Measurements from ENCODE around the gene PHF24. TPM values are rescaled to one million over a fixed set of nuclear protein-coding genes. Genes with fewer than 3 reads are reported as not detected.

Gene PHF24
- total RNA-seq (2016; rRNA removed; fragmentation: Illumina TruSeq; extraction: Trizol) = not detected in 2 replicates
- not detected in 2 replicates for total RNA-seq (2016; cell fraction: cytosol; rRNA removed; fragmentation: Illumina TruSeq; extraction: Trizol; ENCODE audit: low read depth)
- total RNA-seq (2016; cell fraction: insoluble cytoplasmic fraction; rRNA removed; fragmentation: Illumina TruSeq; extraction: Trizol) = not detected in 2 replicates
- total RNA-seq (2016; cell fraction: membrane; rRNA removed; fragmentation: Illumina TruSeq; extraction: Trizol) = not detected in 2 replicates
- total RNA-seq (2016; cell fraction: nucleus; rRNA removed; fragmentation: Illumina TruSeq; extraction: Trizol) = not detected in 2 replicates
- polyA plus RNA-seq (2011; rRNA removed) = 0.05 TPM in 1 of 2 replicates, not detected in the other
- not detected in 2 replicates for polyA plus RNA-seq (2011; cell fraction: cytosol; rRNA removed)
- polyA plus RNA-seq (2011; cell fraction: nucleus; rRNA removed) = not detected in 2 replicates
- not detected in 2 replicates for polyA plus RNA-seq (2012)
- polyA plus RNA-seq (2016; cell fraction: cytosol; fragmentation: Illumina TruSeq; extraction: Trizol; ENCODE audit: low read depth) = not detected in 2 replicates
- not detected in 2 replicates for polyA plus RNA-seq (2016; cell fraction: insoluble cytoplasmic fraction; fragmentation: Illumina TruSeq; extraction: Trizol; ENCODE audit: low read depth)
- not detected in 2 replicates for polyA plus RNA-seq (2016; cell fraction: membrane; fragmentation: Illumina TruSeq; extraction: Trizol; ENCODE audit: low read depth)
- polyA plus RNA-seq (2016; cell fraction: nucleus; fragmentation: Illumina TruSeq; extraction: Trizol; ENCODE audit: insufficient read depth, low read depth) = not detected in 2 replicates
- polyA minus RNA-seq (2011; rRNA and poly(A)+ RNA removed; ENCODE audit: low replicate concordance) = 0.10 TPM in 1 of 2 replicates, not detected in the other
- not detected in 2 replicates for polyA minus RNA-seq (2011; cell fraction: cytosol; rRNA and poly(A)+ RNA removed)
- polyA minus RNA-seq (2011; cell fraction: nucleus; rRNA and poly(A)+ RNA removed) = not detected in 2 replicates
- Bru-seq, nascent RNA = percentile 9 among the genes with signal in this experiment
- percentile 5 among the genes with signal in this experiment for BruChase-seq, experiment 1, labeled RNA remaining after a 6-hour chase
- BruChase-seq, experiment 2, labeled RNA remaining after a 2-hour chase = not detected
- long read RNA-seq, experiment 1 = 0 reads
- long read RNA-seq, experiment 2 = 0 reads

DNA sequence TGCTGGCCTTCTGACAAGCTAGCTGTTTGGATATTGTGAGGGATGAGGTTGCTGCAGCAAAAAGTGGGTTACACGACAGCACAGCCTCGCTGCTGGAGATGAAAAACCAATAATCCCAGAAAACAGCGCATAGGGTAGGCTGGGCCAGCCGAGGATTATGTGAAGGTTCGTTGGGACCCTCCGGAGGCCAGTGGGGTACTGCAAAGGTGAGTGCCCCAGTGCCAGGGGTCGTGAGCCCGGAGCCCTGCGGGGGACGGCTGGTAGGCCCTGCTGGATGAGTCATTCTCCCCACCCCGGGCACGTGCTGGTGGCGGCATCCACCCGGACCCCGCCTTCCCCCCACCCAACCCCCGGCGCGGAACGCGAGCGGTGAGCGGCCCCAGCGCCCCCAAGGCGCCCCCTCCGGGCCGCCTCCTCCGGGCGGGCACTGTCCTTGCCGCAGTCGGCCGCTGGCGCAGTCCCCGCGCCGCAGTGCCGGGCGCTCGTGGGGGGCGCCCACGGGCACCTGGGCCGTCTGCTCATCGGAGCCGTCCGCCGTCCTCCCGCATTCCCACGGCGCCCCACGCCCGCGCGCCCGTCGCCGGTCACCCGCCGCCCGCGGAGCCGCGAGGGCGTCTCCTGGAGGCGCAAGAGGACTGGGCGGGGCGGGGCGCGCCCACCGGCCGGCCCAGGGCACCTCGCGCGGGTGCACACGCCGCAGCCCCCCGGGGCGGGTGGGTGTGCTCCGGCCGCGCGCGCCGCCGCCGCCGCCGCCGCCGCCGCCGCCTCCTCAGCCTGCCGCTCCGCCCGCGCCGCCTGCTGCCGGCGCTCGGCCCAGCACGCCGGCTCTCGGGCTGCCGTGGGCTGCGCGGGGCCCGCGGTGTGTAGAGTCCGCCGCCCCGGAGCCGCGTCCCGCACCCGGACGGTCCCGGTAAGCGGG, at the start of gene PHF24:
Gene PHF24 (plus strand): TSS at position 794 of the 919 bp plus-strand sequence. CDS start 13,014 bp downstream, outside the sequence.
- no TSS peak for BruUV-seq (replicated peaks)
- WGBS (ENCODE audit: low lambda C conversion rate) = 43% methylated on average over 3 of the region's 116 CpGs
- ChIA-PET POLR2A (no interaction called here), CTCF (ENCODE audit: low intra/inter-chr PET ratio, low total read pairs) (no interaction called here)
- Histone ChIP-seq H3K9me3 (ENCODE audit: low read length) (no peaks in the 10 kb centered on the region), H3K4me2 (ENCODE audit: low read depth, low read length) (peak within 1 kb of the TSS; percentile 62), H3K36me3 (replicated peaks in 1 of 2; ENCODE audit: control insufficient read depth in 1 of 2, insufficient read depth in 2 of 2, low read length in 2 of 2) (no peaks in the 10 kb centered on the region), H2AFZ (ENCODE audit: low read length) (no peak within 1 kb of the TSS), H3K4me1 (ENCODE audit: insufficient read depth, low read length) (no peaks in the 10 kb centered on the region; the same call in 1 of the 2 replicates), H3K27ac (ENCODE audit: extremely low read length, insufficient read depth, low read length) (no peak within 1 kb of the TSS), H3K79me2 (ENCODE audit: insufficient read depth, low read length) (no peaks in the 10 kb centered on the region), H3K4me3 (replicated peaks in 1 of 3; ENCODE audit: insufficient read depth in 1 of 3, low read depth in 2 of 3, low read length in 3 of 3) (peak within 1 kb of the TSS; percentile 21 to 59 (median 34); a peak in 4 of 6 replicates), H4K20me1 (ENCODE audit: insufficient read depth, low read length) (no peaks in the 10 kb centered on the region), H3K9ac (ENCODE audit: insufficient read depth, low read depth, low read length) (no peak within 1 kb of the TSS), H3K27me3 (ENCODE audit: control insufficient read depth in 1 of 2, insufficient read depth in 2 of 2, low read length in 2 of 2) (peaks cover 3 to 25% of the 10 kb centered on the region in 2 experiments)
- intact Hi-C loops (cut with micrococcal nuclease; ENCODE audit: unreplicated experiment) = no loop called here
- no peak for FAIRE-seq
- no peak for DNase-seq (ENCODE audit: low spot score)
- TF ChIP-seq EZH2 (conservative IDR thresholded peaks at IDR 0.05; ENCODE audit: low read depth, low read length) = 0 out of 2 replicates have a peak, but pooled peaks have one; percentile 44
- TF ChIP-seq ZSCAN22 (CRISPR knock-in tag; IDR thresholded peaks at IDR 0.05) = no peak
- TF ChIP-seq FOSL2 (CRISPR knock-in tag; IDR thresholded peaks at IDR 0.05) = peak; percentile 64
- TF ChIP-seq BHLHE40 (IDR thresholded peaks at IDR 0.05; ENCODE audit: low read length) = 0 out of 2 replicates have a peak, but pooled peaks have one; percentile 10
- peak; percentile 94 for ATAC-seq
- in situ Hi-C loops (cut with HindIII; ENCODE audit: extremely low pct_ligation_motif_present, low pct_unique_long_range_greater_than_20kb) = no loop called here
